ENCODE data around the gene ZNF514.
"Not testable (repeated sequence)": the region's sequence is repeated elsewhere in the genome, so short reads cannot be mapped to it uniquely, and the experiment has no call there.

Gene ZNF514

GRCh38 chr2:95192956-95193355, 33.3 kb upstream of the ZNF514 start:
- peak; percentile 18 for DNase-seq (ENCODE audit: low read depth)
- H3K4me3 ChIP-seq (ENCODE audit: low read length): not testable (repeated sequence)

GRCh38 chr2:95185973-95186372, 26.3 kb upstream of the ZNF514 start:
- no peak overlapping the region for H3K4me3 ChIP-seq (ENCODE audit: low read length)
- TF ChIP-seq CTCF (conservative IDR thresholded peaks at IDR 0.05; ENCODE audit: low read length): no peak
- DNase-seq (ENCODE audit: low read depth): no peak

More at GRCh38 chr2:95192956-95193355, 33.3 kb upstream of the ZNF514 start:
- TF ChIP-seq CTCF (conservative IDR thresholded peaks at IDR 0.05; ENCODE audit: low read length): peak; percentile 58

- no peak overlapping the region for H3K4me3 ChIP-seq (ENCODE audit: low read length)
- DNase-seq (ENCODE audit: low read depth): no peak
- TF ChIP-seq CTCF (conservative IDR thresholded peaks at IDR 0.05; ENCODE audit: low read length): no peak
Observed at GRCh38 chr2:95185197-95185596, 25.5 kb upstream of the ZNF514 start.

- H3K4me3 ChIP-seq (ENCODE audit: low read length): no peak overlapping the region
- DNase-seq (ENCODE audit: low read depth): no peak
- TF ChIP-seq CTCF (conservative IDR thresholded peaks at IDR 0.05; ENCODE audit: low read length): no peak
Observed at GRCh38 chr2:95181774-95182173, 22.1 kb upstream of the ZNF514 start.

GRCh38 chr2:95179451-95179850, 19.8 kb upstream of the ZNF514 start:
- no peak for DNase-seq (ENCODE audit: low read depth)
- H3K4me3 ChIP-seq (ENCODE audit: low read length): no peak overlapping the region
- no peak for TF ChIP-seq CTCF (conservative IDR thresholded peaks at IDR 0.05; ENCODE audit: low read length)

GRCh38 chr2:95174031-95174542, 14.4 kb upstream of the ZNF514 start:
- TF ChIP-seq CTCF (conservative IDR thresholded peaks at IDR 0.05; ENCODE audit: low read length): no peak
- DNase-seq (ENCODE audit: low read depth): no peak
- no peak overlapping the region for H3K4me3 ChIP-seq (ENCODE audit: low read length)

- no peak overlapping the region for H3K4me3 ChIP-seq (ENCODE audit: low read length)
- no peak for TF ChIP-seq CTCF (conservative IDR thresholded peaks at IDR 0.05; ENCODE audit: low read length)
- DNase-seq (ENCODE audit: low read depth): no peak
Observed at GRCh38 chr2:95171902-95172301, 12.3 kb upstream of the ZNF514 start.

All from AG10803 (cell line).